Measurements from ENCODE around the gene GCNA.

DNA sequence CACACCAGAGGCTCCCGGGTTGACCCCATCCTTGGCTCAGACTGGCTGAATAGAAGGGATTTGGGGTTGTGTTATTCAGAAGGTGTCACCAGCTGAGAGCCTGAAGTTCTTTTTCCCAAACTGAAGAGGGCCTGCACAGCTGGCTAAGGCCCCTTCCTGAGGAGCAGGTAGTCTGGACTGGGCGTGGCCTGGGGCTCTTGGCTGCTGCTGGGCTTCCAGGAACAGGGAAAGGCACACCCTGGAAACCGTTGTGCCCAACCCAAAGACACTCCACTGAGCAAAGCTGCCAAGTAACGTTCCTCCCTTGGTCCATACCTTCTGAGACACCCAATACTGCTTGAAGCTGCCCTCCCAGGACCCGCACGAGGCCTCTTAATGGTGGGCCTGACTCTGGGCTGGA is 48.3 kb downstream of the GCNA start:
- TF ChIP-seq, protein P1, sequence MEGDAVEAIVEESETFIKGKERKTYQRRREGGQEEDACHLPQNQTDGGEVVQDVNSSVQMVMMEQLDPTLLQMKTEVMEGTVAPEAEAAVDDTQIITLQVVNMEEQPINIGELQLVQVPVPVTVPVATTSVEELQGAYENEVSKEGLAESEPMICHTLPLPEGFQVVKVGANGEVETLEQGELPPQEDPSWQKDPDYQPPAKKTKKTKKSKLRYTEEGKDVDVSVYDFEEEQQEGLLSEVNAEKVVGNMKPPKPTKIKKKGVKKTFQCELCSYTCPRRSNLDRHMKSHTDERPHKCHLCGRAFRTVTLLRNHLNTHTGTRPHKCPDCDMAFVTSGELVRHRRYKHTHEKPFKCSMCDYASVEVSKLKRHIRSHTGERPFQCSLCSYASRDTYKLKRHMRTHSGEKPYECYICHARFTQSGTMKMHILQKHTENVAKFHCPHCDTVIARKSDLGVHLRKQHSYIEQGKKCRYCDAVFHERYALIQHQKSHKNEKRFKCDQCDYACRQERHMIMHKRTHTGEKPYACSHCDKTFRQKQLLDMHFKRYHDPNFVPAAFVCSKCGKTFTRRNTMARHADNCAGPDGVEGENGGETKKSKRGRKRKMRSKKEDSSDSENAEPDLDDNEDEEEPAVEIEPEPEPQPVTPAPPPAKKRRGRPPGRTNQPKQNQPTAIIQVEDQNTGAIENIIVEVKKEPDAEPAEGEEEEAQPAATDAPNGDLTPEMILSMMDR (IDR thresholded peaks at IDR 0.05; ENCODE audit: borderline replicate concordance, extremely low read depth, low read length, poor library complexity, severe bottlenecking), result no peak
- no peak for TF ChIP-seq EZH2 (IDR thresholded peaks at IDR 0.05; ENCODE audit: borderline replicate concordance, low read depth, low read length, severe bottlenecking)
